ENCODE measurements around the gene PXYLP1. TPM values are rescaled to one million over a fixed set of nuclear protein-coding genes. Genes with fewer than 3 reads are reported as not detected.

Gene PXYLP1
- total and polyA plus RNA-seq, 9 of the 15 experiments (the other 6 are each of a cell fraction or from before 2014, with no cell fraction given) = 0.80 to 2.9 (median 1.3) TPM

DNA sequence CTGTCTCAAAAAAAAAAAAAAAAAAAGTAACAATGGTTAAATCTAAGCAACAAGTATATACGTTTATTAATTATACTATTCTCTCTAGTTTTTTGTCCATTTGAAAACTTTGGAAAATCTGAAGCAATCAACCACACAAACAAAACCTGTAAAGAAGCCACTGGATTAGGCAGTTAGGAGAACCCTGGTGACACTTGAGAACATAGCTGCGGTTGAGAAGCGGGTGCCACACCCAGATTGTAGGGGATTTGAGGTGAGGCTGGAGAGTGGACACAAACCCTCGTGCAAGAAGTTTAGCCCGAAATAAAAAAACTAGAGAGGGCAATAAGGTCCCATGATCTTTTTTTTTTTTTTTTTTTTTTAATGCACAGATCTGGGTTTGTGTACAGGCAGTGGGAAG, 110.8 kb downstream of the PXYLP1 start (continued):
- TF ChIP-seq, protein P1, sequence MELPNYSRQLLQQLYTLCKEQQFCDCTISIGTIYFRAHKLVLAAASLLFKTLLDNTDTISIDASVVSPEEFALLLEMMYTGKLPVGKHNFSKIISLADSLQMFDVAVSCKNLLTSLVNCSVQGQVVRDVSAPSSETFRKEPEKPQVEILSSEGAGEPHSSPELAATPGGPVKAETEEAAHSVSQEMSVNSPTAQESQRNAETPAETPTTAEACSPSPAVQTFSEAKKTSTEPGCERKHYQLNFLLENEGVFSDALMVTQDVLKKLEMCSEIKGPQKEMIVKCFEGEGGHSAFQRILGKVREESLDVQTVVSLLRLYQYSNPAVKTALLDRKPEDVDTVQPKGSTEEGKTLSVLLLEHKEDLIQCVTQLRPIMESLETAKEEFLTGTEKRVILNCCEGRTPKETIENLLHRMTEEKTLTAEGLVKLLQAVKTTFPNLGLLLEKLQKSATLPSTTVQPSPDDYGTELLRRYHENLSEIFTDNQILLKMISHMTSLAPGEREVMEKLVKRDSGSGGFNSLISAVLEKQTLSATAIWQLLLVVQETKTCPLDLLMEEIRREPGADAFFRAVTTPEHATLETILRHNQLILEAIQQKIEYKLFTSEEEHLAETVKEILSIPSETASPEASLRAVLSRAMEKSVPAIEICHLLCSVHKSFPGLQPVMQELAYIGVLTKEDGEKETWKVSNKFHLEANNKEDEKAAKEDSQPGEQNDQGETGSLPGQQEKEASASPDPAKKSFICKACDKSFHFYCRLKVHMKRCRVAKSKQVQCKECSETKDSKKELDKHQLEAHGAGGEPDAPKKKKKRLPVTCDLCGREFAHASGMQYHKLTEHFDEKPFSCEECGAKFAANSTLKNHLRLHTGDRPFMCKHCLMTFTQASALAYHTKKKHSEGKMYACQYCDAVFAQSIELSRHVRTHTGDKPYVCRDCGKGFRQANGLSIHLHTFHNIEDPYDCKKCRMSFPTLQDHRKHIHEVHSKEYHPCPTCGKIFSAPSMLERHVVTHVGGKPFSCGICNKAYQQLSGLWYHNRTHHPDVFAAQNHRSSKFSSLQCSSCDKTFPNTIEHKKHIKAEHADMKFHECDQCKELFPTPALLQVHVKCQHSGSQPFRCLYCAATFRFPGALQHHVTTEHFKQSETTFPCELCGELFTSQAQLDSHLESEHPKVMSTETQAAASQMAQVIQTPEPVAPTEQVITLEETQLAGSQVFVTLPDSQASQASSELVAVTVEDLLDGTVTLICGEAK (IDR thresholded peaks at IDR 0.05) = no peak
- TF ChIP-seq, protein P1 (CRISPR knock-in tag; IDR thresholded peaks at IDR 0.05) = no peak
- TF ChIP-seq NFE2L1 (tag; IDR thresholded peaks at IDR 0.05; ENCODE audit: borderline replicate concordance, low read depth) (no peak), ZNF584 (CRISPR knock-in tag; IDR thresholded peaks at IDR 0.05; ENCODE audit: low read depth) (no peak), FUS (optimal IDR thresholded peaks at IDR 0.05; ENCODE audit: low read depth, low read length) (no peak), ESRRA (IDR thresholded peaks at IDR 0.05; ENCODE audit: borderline replicate concordance, low read depth) (peak; percentile 40; the same call in 1 of the 2 replicates), KDM1A (IDR thresholded peaks at IDR 0.05) (peak; percentile 65), EP300 (IDR thresholded peaks at IDR 0.05; ENCODE audit: low read length) (peak; percentile 24; the same call in 1 of the 2 replicates), ATF7 (IDR thresholded peaks at IDR 0.05) (0 out of 2 replicates have a peak, but pooled peaks have one; percentile 11), SMAD4 (CRISPR knock-in tag; conservative IDR thresholded peaks at IDR 0.05) (0 out of 2 replicates have a peak, but pooled peaks have one; percentile 24), ZNF668 (CRISPR knock-in tag; IDR thresholded peaks at IDR 0.05) (no peak), ZKSCAN3 (CRISPR knock-in tag; IDR thresholded peaks at IDR 0.05) (no peak), CBX1 (IDR thresholded peaks at IDR 0.05; ENCODE audit: low read depth) (no peak), ZNF551 (CRISPR knock-in tag; IDR thresholded peaks at IDR 0.05) (no peak), PTRF (tag; IDR thresholded peaks at IDR 0.05) (no peak), MTA1 (IDR thresholded peaks at IDR 0.05; ENCODE audit: borderline replicate concordance) (no peak), TEAD4 (IDR thresholded peaks at IDR 0.05; ENCODE audit: low read length) (0 out of 2 replicates have a peak, but pooled peaks have one; percentile 41), TEAD4 (CRISPR knock-in tag; IDR thresholded peaks at IDR 0.05; ENCODE audit: borderline replicate concordance) (no peak), BRD9 (IDR thresholded peaks at IDR 0.05; ENCODE audit: low read depth, partially characterized antibody) (no peak)
- TF ChIP-seq, protein P2, sequence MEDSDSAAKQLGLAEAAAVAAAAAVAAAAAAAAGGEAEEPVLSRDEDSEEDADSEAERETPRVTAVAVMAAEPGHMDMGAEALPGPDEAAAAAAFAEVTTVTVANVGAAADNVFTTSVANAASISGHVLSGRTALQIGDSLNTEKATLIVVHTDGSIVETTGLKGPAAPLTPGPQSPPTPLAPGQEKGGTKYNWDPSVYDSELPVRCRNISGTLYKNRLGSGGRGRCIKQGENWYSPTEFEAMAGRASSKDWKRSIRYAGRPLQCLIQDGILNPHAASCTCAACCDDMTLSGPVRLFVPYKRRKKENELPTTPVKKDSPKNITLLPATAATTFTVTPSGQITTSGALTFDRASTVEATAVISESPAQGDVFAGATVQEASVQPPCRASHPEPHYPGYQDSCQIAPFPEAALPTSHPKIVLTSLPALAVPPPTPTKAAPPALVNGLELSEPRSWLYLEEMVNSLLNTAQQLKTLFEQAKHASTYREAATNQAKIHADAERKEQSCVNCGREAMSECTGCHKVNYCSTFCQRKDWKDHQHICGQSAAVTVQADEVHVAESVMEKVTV (CRISPR knock-in tag; IDR thresholded peaks at IDR 0.05) = no peak

Measured in K562 (cell line).